ENCODE measurements around the gene RAPGEF3.

- no peak for TF ChIP-seq CTCF (tag by site-specific recombination; IDR thresholded peaks at IDR 0.05)
- TF ChIP-seq ZNF223 (tag by site-specific recombination; IDR thresholded peaks at IDR 0.05): no peak
- TF ChIP-seq ZNF549 (tag by site-specific recombination; IDR thresholded peaks at IDR 0.05): no peak
- no peak for TF ChIP-seq ZNF707 (tag by site-specific recombination; IDR thresholded peaks at IDR 0.05)
- TF ChIP-seq GLIS2 (tag by site-specific recombination; IDR thresholded peaks at IDR 0.05): no peak
- TF ChIP-seq KLF9 (tag by site-specific recombination; IDR thresholded peaks at IDR 0.05; ENCODE audit: low read depth): no peak
- no peak for TF ChIP-seq ZNF529 (tag by site-specific recombination; IDR thresholded peaks at IDR 0.05; ENCODE audit: insufficient replicate concordance)
- TF ChIP-seq ZBTB7A (tag by site-specific recombination; IDR thresholded peaks at IDR 0.05; ENCODE audit: low read depth): no peak
- TF ChIP-seq TSHZ1 (tag by site-specific recombination; IDR thresholded peaks at IDR 0.05; ENCODE audit: borderline replicate concordance): no peak
- TF ChIP-seq ZNF585B (tag by site-specific recombination; IDR thresholded peaks at IDR 0.05): no peak
- TF ChIP-seq TRIM28 (IDR thresholded peaks at IDR 0.05; ENCODE audit: borderline replicate concordance, low read length): no peak
Observed at GRCh38 chr12:47734725-47735480, 23.8 kb downstream of the RAPGEF3 start.
